ENCODE data around the gene EPHA8. TPM values are rescaled to one million over a fixed set of nuclear protein-coding genes. Genes with fewer than 3 reads are reported as not detected.

EPHA8 gene
- total RNA-seq, 3 donors from 2014 or later (not counting 1 experiment from before 2014, with no cell fraction given): not detected

DNA sequence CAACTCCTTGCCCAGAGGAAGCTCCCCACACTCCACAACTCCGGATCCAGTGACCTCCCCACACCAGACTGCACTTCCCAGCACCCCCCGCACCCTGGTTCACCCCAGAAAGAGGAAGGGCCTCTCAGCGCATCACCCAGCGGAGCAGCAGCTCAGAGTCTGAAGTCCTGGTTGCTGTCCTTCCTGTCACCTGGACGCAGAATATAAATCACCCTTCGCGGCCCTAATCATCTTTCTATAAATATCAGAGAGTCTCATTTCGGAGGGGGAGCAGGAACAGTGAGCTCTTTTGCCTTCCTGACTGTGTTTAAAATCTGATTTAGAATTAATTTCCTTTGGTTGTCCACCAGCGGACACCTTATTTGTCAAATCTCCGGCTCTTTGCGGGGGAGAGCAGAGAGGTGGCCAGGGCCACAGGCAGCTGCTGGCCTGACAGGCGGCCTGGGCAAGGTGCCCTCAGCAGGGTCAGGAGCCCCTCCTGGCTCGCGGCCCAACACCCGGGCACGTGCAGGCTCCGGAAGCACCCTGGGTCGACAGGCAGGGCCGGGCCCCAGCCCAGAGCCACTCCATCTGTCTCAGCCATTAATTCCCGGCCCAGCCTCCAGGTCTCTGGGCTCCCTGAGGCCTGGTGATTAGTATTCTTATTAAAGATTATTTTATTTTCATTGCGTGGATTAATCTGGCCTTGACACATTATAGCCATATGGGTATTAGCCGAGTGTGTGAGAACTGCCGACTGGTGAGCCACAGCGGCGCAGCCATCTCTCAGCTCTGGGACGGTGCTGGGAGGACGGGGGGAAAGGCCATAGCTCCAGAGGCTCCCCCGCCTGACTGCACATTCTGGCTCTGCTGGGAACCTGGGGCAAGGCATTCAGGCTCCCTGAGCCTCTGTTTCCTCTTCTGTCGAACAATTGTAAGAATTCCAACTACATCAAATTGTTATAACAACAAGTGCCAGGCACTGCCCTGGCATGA lies 19.7 kb downstream of the EPHA8 start:
- Histone ChIP-seq H3K4me3 (ENCODE audit: low read length) (no peak overlapping the region), H3K4me1 (ENCODE audit: control insufficient read depth, insufficient read depth, low read length) (no peaks in the 10 kb centered on the region), H3K36me3 (ENCODE audit: control insufficient read depth, insufficient read depth, low read length) (no peaks in the 10 kb centered on the region), H3K27ac (ENCODE audit: low read length) (no peak overlapping the region), H3K27me3 (ENCODE audit: control insufficient read depth, insufficient read depth, low read length) (no peaks in the 10 kb centered on the region), H3K9me3 (ENCODE audit: control insufficient read depth, insufficient read depth, low read length) (no peaks in the 10 kb centered on the region)
- intact Hi-C loops (cut with micrococcal nuclease): no loop called here
- ATAC-seq (no peak), DNase-seq (no peak)
- H3K9me3 Mint-ChIP-seq: peaks cover 0 to 4% of the 10 kb centered on the region in 2 donors
- WGBS (ENCODE audit: insufficient coverage): 85% methylated on average over 29 of the region's 29 CpGs
- no peaks in the 10 kb centered on the region for H3K4me1 Mint-ChIP-seq
- TF ChIP-seq, protein P1, sequence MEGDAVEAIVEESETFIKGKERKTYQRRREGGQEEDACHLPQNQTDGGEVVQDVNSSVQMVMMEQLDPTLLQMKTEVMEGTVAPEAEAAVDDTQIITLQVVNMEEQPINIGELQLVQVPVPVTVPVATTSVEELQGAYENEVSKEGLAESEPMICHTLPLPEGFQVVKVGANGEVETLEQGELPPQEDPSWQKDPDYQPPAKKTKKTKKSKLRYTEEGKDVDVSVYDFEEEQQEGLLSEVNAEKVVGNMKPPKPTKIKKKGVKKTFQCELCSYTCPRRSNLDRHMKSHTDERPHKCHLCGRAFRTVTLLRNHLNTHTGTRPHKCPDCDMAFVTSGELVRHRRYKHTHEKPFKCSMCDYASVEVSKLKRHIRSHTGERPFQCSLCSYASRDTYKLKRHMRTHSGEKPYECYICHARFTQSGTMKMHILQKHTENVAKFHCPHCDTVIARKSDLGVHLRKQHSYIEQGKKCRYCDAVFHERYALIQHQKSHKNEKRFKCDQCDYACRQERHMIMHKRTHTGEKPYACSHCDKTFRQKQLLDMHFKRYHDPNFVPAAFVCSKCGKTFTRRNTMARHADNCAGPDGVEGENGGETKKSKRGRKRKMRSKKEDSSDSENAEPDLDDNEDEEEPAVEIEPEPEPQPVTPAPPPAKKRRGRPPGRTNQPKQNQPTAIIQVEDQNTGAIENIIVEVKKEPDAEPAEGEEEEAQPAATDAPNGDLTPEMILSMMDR (IDR thresholded peaks at IDR 0.05): no peak
- H3K36me3 Mint-ChIP-seq: no peaks in the 10 kb centered on the region
- no peak overlapping the region for H3K4me3 Mint-ChIP-seq
- H3K27me3 Mint-ChIP-seq (ENCODE audit: low read depth in 2 of 2): peaks cover 0 to 6% of the 10 kb centered on the region in 2 donors
- no peak overlapping the region for H3K27ac Mint-ChIP-seq

DNA sequence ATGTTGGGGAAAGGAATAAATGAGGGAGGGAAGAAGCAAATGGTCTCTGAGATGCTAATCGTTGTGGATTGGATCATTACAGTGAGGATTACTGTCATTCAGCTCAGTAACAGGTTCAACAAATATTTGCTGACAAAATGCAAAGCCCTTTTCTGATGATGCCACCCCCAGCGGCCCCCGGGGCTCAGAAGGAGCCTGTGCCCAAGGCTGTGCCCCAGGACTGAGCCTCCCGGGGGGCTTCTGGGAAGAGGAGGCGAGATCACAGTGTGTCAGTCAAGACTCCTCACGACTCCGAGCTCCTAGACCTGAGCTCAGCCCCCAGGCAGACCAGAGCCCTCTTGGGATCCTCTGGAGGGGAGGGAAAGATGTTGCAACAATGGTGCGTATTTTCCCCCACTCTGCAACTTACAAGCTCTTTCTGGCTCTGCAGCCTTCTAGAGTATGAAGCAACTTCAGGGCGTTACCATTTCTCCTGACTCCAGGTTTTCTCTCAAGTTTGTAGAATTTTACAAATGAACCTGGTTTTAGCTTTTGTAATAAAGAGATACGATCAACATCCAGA lies 20.8 kb downstream of the EPHA8 start:
- Histone ChIP-seq H3K27me3 (ENCODE audit: control insufficient read depth, insufficient read depth, low read length) (no peaks in the 10 kb centered on the region), H3K36me3 (ENCODE audit: control insufficient read depth, insufficient read depth, low read length) (no peaks in the 10 kb centered on the region), H3K4me1 (ENCODE audit: control insufficient read depth, insufficient read depth, low read length) (no peaks in the 10 kb centered on the region), H3K27ac (ENCODE audit: low read length) (no peak overlapping the region), H3K4me3 (ENCODE audit: low read length) (no peak overlapping the region), H3K9me3 (ENCODE audit: control insufficient read depth, insufficient read depth, low read length) (no peaks in the 10 kb centered on the region)
- no peaks in the 10 kb centered on the region for H3K4me1 Mint-ChIP-seq
- TF ChIP-seq, protein P1 (IDR thresholded peaks at IDR 0.05): no peak
- no peak overlapping the region for H3K27ac Mint-ChIP-seq
- intact Hi-C loops (cut with micrococcal nuclease): no loop called here
- peaks cover 0 to 6% of the 10 kb centered on the region in 2 donors for H3K27me3 Mint-ChIP-seq (ENCODE audit: low read depth in 2 of 2)
- H3K9me3 Mint-ChIP-seq: no peaks in the 10 kb centered on the region
- 79% methylated on average over 10 of the region's 10 CpGs for WGBS (ENCODE audit: insufficient coverage)
- no peak for ATAC-seq
- DNase-seq: no peak
- H3K4me3 Mint-ChIP-seq: no peak overlapping the region
- no peaks in the 10 kb centered on the region for H3K36me3 Mint-ChIP-seq

DNA sequence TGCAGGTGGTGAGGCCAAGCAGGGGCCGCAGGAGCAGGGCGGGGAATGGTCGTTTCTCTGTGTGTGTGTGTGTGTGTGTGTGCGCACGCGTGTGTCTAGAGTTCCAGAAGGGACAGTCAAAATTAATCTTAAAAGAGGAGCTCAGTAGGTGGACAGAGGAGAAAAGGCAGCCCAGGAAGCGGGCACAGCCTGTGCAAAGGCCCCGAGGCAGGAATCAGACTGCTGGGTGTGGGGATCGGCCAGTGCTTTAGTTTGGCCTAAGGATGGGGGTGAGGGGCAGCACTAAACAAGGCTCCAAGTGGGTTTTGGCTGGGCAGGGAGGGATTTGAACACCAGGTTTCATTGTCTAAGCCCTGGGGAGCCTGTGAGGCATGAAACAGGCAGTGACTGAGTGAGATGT lies 21.7 kb downstream of the EPHA8 start:
- WGBS (ENCODE audit: insufficient coverage): 81% methylated on average over 9 of the region's 9 CpGs
- H3K27ac Mint-ChIP-seq: no peak overlapping the region
- no peaks in the 10 kb centered on the region for H3K36me3 Mint-ChIP-seq
- Histone ChIP-seq H3K4me3 (ENCODE audit: low read length) (no peak overlapping the region), H3K27ac (ENCODE audit: low read length) (no peak overlapping the region), H3K9me3 (ENCODE audit: control insufficient read depth, insufficient read depth, low read length) (no peaks in the 10 kb centered on the region), H3K4me1 (ENCODE audit: control insufficient read depth, insufficient read depth, low read length) (no peaks in the 10 kb centered on the region), H3K27me3 (ENCODE audit: control insufficient read depth, insufficient read depth, low read length) (no peaks in the 10 kb centered on the region), H3K36me3 (ENCODE audit: control insufficient read depth, insufficient read depth, low read length) (no peaks in the 10 kb centered on the region)
- TF ChIP-seq, protein P1 (IDR thresholded peaks at IDR 0.05): no peak
- no peaks in the 10 kb centered on the region for H3K4me1 Mint-ChIP-seq
- H3K27me3 Mint-ChIP-seq (ENCODE audit: low read depth in 2 of 2): peaks cover 0 to 8% of the 10 kb centered on the region in 2 donors
- DNase-seq: no peak
- no peak for ATAC-seq
- no peaks in the 10 kb centered on the region for H3K9me3 Mint-ChIP-seq
- intact Hi-C loops (cut with micrococcal nuclease): no loop called here
- no peak overlapping the region for H3K4me3 Mint-ChIP-seq
